HG03432 (cell line): ENCODE results near the gene RPS6KB2.
A peak's percentile ranks its signal among the peaks of the same experiment; 100 is the strongest.
"Not testable (repeated sequence)": the region's sequence is repeated elsewhere in the genome, so short reads cannot be mapped to it uniquely, and the experiment has no call there.

Experiments
- ATAC-seq: cut with Tn5 transposase; IDR thresholded peaks from one replicate; pipeline ENCODE4 v1.9.1; 2021; ENCODE audit warnings: mild to moderate bottlenecking, moderate library complexity; ENCODE audit not compliant: unreplicated experiment

The RPS6KB2 gene

DNA sequence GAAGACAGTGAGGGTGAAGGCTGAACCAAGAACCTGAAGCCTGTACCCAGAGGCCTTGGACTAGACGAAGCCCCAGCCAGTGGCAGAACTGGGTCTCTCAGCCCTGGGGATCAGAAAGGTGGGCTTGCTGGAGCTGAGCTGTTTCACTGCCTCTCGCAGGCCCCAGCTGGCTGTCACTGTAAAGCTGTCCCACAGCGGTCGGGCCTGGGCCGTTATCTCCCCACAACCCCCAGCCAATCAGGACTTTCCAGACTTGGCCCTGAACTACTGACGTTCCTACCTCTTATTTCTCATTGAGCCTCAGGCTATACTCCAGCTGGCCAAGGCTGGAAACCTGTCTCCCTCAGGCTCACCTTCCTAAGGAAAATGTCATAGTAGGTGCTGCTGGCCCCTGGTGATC, 30.8 kb upstream of the RPS6KB2 start:
- no peak for ATAC-seq

DNA sequence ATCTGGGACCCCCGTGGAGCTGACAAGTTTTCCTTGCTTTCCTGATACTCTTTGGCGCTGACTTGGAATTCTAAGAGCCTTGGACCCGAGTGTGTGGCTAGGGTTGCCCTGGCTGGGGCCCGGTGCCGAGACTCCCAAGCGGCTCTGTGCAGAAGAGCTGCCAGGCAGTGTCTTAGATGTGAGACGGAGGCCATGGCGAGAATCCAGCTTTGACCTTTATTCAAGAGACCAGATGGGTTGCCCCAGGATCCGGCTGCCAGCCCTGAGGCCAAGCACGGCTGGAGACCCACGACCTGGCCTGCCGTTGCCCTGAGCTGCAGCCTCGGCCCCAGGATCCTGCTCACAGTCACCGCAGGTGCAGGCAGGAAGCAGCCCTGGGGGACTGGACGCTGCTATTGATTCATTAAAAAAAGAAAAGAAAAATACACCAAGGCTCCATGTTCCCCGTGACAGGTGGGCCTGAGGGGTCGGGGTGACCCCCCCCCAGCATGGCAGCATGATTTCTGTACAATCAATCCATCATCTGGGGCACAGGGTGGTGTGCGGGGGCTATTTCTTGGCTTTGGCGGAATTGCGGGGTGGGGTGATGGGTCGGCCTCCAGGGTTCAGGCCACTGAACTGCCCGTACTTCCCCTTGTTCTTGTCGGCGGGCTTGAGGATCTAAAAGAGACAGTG, 30.2 kb upstream of the RPS6KB2 start:
- ATAC-seq = no peak

DNA sequence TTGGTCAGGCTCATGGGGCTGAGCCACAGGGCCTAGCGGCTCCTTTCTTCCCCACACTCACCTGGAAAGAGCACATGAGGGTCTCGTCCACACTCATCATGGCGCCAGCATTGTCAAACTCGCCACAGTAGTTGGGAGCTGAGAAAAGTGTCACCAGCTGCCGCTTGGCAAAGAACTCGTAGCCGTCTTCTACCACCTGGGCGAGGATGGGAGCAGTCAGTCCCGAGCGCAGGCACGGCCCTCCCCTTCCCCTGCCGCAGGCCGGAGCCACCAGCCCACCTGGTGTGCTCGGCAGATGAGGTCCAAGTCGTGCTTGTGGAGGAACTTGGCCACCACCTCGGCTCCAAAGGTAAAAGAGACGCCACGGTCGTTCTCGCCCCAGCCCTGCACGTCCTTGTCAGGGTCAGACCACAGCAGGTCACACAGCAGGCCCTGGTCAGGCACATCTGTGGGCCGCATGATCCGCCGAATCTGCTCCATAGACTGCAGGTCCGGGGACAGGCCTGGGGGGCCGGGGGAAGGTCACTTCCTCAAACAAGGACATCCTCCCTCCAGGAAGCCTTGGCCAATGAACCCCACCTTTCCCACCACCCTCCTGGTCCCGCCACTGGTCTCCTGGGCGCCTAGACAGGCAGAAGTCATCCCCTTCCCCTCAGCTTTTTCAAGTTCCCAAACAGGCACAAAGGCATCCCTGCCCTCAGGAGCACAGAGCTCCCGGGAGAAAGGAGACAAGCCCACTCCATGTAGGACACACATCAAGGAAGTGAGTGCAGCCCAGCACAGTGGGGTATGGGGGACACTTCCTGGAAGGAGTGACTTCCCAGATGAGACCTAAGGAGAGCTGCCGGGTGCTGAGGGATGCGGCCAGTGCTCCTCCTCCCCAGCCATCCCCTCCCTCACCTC, 29.4 kb upstream of the RPS6KB2 start:
- no peak for ATAC-seq

DNA sequence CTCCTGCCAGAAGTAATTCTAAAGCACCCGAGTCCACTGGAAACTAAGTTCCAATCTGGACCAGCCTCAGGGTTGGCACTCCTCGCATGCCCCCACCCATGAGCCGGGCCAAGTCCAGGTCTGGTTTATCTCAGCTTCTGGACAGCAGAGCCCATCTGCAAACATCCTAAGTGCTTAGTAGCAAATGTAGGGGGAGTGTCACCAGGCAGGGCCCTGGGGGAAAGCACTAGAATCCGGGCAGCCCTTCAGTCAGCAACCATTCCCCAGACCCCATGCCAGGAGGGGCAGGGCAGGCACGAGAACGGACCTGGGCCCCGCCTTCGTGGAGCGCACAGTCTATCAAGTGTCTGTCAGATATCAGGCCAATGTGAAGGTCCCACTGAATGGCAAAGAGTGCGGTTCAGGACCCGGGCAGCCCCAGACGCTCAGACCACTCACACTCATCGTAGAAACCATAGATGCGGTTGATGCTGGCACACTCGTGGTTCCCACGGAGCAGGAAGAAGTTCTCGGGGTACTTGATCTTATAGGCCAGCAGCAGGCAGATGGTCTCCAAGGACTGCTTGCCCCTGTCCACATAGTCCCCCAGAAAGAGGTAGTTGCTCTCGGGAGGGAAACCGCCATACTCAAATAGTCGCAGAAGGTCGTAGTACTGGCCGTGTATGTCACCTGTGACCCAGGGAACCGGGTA, 27.9 kb upstream of the RPS6KB2 start:
- no peak for ATAC-seq

DNA sequence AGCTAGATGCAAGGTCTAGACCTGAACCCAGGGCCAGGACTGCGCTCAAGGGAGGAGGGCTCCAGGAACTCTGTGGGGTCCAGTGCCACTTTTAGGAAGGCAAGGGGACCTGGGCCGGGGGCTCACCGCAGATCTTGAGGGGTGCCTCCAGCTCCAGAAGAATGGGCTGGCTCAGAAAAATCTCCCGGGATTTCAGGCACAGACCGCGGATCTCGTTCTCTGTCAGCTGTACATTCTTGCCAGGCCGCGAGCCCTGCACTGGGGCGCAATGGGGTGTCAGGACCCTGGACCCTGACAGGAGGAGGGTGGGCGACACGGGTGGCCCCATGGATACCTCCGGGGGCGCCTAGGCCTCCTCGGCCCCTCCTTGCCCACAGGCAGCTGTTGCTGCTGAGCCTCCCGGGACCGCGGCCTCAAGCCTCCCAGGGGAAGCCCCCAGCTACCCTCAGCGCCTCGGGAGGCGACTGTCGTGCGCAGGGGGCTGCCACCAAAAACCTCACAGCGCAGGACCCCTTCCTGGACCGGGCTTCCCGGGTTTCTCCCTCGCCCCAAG, 27.3 kb upstream of the RPS6KB2 start:
- peak; percentile 23 for ATAC-seq

DNA sequence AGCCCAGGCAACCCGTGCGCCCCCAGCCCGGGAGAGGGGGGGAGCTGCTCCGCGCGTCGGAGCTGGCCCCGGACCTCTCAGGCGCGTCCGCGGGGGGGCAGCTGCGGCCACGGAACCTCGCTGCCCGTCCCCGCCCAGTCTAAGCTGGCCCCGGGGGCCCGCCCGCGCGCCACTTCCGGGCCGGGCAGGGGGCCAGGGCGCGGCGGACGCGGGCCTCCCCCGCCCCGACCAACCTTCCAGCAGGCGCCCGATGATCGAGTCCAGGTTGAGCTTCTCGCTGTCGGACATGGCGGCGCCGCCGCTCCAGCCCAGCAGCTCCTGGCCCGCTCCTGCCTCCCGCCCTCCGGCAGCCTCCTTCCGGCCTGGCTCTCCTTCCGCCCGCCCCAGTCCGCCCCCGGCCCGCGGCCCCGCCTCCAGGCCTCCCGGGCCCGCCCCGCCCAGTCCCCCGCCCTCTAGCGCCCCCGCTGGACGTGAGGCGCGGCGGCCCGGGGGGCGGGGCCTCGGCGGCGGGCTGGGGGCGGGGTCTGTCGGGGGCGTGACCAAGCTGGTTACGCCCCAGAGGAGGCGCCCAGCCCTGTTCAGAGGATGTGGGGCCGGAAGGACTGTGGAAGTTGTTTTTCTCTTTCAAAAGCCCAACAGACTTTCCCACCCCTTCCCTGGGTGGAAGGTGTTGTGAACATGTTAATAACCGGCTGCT, 26.7 kb upstream of the RPS6KB2 start, which contains the start of gene PPP1CA:
PPP1CA (minus strand) TSS at position 364 of the 697 bp plus-strand sequence; CDS start at position 288, 76 bp downstream.
- ATAC-seq = peak; percentile 69

DNA sequence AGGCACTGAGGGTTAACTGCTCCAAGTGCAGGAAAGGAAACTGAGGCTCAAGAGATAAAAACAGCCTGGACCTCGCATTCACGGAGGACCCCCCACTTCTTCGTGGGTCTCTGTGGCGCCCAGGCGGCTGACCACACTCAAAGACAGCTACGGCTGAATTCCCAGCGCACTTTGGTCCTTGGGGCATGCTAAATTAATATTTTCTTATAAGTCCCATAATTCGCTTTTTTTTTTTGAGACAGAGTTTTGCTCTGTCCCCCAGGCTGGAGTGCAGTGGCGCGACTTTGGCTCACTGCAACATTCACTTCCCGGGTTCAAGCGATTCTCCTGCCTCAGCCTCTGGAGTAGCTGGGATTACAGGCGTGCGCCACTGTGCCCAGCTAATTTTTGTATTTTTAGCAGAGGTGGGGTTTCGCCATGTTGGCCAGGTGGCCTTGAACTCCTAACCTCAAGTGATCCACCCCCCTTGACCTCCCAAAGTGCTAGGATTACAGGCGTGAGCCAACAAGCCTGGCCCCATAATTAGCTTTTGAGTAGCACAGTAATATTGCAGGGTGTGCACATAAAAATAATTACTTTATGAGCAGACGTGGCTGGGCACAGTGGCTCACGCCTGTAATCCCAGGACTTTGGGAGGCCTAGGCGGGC, 26.0 kb upstream of the RPS6KB2 start:
- ATAC-seq = not testable (repeated sequence)

DNA sequence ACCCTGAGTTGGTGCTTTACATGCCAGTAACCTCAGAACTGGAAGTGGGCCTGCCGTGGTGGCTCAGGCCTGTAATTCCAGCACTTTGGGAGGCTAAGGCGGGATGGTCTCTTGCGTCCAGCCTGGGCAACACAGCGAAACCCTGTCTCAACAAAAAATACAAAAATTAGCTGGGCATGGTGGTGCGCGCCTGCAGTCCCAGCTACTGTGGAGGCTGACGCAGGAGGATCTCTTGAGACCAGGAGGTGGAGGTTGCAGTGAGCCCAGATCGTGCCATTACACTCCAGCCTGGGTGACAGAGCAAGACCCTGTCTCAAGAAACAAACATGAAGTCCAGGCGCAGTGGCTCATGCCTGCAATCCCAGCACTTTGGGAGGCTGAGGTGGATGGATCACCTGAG, 25.2 kb upstream of the RPS6KB2 start:
- ATAC-seq = not testable (repeated sequence)

DNA sequence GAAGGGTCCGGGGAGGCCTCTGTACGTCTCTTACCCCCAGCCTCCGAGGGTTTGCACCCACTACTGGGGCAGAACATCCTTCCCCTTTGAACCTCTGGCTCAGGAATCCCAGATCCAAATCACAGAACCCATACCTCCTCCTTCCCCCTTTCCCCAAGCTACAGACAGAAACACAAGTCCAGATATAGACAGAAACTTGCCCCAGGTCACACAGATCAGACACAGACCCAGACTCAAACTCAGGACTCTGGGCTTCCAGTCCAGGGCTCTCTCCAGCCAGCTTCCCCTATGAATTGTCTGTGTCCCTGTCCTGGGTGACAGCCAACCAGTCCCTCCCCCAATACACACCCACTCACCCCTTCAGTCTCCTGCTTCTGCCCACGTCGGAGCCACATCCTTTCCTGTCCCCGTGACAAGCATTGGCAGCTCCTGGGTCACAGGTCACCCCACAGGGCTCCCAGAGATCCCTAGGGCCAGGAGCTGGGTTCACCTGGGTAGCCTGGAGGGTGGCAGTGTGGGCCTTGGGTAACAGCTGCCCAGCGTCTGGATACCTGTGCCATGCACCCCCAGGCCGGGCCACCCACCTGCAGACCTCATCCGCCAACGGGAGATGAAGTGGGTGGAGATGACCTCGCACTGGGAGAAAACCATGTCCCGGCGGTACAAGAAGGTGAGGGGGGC, 23.6 kb upstream of the RPS6KB2 start:
- no peak for ATAC-seq

DNA sequence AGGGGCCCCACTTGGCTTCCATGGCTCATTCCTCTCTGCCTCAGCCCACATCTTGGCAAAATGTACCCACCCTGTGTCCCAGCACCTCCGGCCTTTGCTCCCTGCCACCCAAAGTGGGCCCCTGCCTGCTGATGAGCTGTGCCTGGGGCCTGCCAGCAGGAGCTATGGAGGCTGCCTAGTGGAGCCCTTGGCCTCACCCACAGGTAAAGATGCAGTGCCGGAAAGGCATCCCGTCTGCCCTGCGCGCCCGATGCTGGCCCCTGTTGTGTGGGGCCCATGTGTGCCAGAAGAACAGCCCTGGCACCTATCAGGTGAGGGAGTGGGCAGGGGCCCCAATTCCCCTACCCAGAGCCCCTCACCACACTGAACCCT, 23.1 kb upstream of the RPS6KB2 start:
- no peak for ATAC-seq

DNA sequence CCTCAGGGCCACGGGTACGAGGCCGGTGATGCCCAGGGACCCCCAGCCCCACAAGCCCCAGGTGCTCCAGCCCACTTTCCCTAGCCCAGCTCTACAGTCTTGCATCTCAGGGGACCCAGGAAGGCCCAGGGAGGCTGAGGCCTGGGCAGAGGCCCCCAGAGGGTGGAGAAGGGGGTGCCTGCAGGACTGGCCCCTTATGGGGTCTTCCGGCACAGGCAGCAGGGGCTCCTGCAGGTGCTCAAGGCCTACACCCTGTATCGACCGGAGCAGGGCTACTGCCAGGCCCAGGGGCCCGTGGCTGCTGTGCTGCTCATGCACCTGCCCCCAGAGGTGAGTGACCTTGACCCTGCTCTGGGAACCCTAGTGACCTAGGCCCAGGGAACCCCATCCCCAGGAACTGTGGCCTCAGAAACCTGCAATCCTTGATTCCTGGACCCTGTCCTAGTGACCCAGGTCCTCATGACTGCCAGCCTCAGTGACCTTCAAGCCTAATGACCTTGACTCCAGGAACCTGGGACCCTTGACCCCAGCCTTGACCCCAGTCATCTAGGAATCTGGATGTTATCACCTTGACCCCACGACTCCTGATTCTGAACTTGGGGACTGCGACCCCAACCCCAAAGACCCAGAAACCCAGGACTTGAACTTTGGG, 22.5 kb upstream of the RPS6KB2 start:
- ATAC-seq = no peak

DNA sequence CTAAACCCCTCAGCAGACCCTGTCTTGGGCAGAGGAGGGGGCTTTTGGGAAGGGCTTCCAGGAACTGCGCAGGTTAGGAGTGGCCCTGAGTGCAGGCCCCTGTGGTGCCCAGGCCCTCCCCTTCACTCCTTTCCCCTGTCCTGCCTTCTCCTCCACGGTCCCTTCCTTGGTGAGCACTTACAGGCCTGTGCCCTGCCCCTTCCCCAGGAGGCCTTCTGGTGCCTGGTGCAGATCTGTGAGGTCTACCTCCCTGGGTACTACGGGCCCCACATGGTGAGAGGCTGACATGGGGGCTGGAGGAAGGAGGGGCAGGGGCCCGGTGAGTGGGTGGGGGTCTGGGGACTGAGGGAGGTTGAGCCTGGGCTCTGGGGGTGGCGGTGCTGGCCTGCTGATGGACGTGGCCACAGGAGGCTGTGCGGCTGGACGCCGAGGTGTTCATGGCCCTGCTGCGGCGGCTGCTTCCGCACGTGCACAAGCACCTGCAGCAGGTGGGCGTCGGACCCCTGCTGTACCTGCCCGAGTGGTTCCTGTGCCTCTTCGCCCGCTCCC, 21.8 kb upstream of the RPS6KB2 start:
- ATAC-seq = no peak

DNA sequence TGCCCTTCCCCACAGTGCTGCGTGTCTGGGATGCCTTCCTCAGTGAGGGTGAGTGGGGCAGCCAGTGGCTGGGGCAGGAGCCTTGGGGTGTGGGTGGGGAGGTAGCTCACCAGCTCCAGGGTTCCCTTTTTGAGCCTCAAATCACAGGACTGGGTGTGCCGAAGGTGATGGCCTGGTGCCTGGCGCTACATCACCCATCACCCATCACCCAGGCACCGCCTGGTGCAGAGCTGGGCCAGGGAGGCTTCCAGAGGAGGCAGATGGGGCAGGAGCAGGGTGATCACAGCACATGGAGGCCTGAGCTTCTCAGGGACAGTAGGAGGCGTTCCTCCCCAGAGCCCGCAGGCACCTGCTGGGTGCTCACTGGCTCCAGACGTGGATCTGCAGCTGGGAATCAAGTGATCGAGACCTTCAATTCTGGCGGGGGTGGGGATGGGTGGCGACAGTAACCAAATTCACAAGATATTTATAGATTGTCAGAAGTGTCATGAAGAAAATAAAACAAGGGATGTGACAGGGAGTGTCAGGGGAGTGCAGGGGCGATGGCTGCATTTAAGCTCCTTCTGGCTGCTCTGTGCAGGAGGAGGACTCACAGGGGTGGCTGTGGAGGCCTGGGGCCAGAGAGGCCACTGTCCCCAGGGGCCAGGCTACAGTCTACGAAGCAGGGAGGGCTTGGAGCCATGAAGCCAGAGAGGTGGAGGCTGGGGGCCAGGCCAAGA, 21.2 kb upstream of the RPS6KB2 start:
- no peak for ATAC-seq

DNA sequence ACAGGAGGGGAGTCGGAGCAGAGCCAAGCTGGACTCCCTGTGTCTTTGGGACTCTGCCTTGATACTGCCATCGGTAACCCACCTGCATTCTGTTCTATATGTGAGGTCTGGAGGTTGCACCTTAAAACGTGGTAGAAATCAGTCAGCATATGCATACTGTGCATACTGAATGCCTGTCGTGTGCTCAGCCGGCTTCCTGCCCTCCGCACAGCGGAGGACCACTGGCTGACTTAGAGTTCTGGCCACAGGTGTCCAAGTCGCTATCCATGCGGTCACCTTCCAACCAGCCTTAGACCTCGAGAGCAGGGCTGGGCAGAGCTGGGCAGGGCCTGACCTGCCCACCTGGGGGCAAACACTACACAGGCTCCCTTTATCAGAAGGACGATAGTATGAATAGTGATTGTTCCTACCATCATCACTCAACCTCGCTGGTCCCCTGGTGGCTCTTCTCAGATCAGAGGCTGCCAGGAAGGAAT, 20.6 kb upstream of the RPS6KB2 start:
- ATAC-seq = no peak

DNA sequence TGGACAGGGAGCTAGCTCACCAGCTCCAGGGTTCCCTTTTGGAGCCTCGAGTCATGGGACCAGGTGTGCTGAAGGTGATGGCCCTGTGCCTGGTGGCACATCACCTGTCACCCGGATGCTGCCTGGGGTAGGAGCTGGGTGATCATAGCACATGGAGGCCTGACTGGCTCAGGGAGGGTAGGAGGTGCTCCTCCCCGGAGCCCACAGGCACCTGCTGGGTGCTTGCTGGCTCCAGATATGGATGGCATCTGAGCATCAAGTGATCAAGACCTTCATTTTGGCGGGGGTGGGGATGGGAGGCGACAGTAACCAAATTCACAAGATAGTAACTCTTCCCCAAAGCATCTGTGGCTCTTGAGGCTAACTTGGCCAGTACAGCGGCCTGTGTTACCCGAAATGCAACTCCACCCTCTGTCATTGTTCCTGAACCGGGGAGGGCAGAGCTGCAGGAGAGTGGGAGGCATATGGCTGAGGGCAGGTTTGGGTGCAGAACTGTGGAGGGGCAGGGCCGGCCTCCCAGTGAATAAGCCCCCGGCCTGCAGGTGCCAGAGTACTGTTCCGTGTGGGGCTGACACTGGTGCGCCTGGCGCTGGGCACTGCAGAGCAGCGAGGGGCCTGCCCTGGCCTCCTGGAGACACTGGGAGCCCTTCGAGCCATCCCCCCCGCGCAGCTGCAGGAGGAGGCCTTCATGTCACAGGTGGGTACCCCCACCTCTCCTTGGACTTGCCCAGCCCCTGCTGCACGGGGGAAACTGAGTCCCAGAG, 19.7 kb upstream of the RPS6KB2 start:
- ATAC-seq = peak; percentile 4

DNA sequence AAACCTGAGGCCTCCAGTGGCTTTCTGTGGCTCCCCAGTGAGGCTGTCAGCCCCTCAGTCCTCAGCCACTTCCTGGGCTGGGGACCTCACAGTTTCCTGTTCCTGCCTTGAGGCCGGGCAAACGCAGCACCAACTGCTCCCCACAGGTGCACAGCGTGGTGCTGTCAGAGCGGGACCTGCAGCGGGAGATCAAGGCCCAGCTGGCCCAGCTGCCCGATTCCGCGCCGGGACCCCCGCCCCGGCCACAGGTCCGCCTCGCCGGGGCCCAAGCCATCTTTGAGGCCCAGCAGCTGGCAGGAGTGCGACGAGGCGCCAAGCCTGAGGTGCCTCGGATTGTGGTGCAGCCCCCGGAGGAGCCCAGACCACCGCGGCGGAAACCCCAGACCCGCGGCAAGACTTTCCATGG, 19.0 kb upstream of the RPS6KB2 start:
- ATAC-seq = peak; percentile 47

DNA sequence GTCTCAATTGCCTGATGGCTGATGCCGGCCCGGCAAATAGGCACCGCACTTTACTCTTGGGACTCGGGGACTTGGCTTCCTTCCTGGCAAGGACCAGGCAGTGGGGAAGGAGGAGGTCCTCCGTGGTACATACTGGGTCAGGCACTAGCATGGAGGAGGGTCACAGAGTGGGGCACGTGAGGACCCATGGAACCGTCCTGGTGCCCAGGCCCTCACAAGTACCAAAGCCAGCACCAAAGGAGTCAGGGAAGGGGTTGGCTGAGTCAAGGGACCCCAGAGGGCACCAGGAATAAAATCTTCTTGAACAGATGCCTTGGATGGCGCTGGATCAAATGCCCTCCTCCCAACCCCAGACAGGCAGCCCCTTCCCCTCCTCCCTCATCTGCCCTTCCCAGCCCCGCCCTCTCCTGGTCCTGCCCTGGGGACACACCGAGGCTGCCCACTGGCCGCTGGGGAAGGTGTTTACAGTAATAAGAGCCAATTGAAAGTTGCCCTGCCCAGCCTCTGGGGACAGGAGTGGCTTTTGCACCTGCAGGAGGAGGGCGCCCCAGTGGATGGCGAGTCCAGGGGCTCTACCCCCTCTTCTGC, 18.4 kb upstream of the RPS6KB2 start:
- no peak for ATAC-seq
